C4-2B (cell line): ENCODE data around the gene CDKAL1.

Experiments
- H3K27ac ChIP-seq: fragments of 450-650 bp; 2 replicates; pipeline ENCODE4 v1.5.1; 2017
- ZFX ChIP-seq: fragments of 450-650 bp; IDR thresholded peaks from 2 replicates; pipeline ENCODE4 v1.6.1; 2017
- TF ChIP-seq, protein P1 (sequence below): fragments of 450-650 bp; conservative IDR thresholded peaks from 2 replicates; pipeline ENCODE4 v1.5.1; 2017; ENCODE audit warnings: mild to moderate bottlenecking

CDKAL1 gene

DNA sequence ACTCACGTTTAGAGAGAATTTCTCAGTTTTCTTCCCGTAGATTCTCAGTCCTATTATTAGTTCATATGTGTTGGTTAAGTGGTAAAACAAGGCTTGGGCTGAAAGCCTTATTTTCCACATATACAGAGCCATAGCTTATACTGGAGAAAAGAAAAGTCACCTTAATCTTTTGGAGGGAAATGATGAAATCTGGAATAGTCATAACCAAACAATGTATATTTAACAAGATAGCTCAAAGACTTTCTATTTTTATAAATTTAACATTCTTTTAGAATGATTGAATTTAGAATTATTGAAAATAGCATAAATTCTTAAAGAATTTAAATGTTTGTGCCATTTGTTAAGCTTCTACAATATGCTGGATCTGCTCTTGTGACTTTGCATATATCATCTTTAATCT lies 85.8 kb downstream of the CDKAL1 start:
- TF ChIP-seq ZFX, result no peak
- H3K27ac ChIP-seq, result no peak overlapping the region

DNA sequence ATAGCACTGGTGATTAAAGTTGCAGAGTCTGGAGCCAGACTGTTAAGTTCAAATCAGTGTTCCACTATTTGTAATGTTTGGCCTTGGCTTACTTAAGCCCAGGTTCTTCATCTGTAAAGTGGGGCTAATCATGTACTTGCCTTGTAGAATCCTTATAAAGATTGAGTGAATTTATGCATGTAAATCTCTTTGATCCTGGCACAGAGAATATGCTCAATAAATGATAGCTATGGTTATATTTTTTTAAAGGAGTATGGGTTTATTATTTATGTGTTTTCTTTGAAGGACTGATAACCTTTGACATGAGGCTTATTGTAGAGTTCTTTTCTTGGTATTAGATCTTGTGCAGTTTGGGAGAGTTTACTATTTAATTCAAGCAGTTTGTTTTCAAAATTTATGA lies 89.5 kb downstream of the CDKAL1 start:
- H3K27ac ChIP-seq, result no peak overlapping the region
- TF ChIP-seq, protein P1, sequence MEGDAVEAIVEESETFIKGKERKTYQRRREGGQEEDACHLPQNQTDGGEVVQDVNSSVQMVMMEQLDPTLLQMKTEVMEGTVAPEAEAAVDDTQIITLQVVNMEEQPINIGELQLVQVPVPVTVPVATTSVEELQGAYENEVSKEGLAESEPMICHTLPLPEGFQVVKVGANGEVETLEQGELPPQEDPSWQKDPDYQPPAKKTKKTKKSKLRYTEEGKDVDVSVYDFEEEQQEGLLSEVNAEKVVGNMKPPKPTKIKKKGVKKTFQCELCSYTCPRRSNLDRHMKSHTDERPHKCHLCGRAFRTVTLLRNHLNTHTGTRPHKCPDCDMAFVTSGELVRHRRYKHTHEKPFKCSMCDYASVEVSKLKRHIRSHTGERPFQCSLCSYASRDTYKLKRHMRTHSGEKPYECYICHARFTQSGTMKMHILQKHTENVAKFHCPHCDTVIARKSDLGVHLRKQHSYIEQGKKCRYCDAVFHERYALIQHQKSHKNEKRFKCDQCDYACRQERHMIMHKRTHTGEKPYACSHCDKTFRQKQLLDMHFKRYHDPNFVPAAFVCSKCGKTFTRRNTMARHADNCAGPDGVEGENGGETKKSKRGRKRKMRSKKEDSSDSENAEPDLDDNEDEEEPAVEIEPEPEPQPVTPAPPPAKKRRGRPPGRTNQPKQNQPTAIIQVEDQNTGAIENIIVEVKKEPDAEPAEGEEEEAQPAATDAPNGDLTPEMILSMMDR, result no peak
- TF ChIP-seq ZFX, result no peak

DNA sequence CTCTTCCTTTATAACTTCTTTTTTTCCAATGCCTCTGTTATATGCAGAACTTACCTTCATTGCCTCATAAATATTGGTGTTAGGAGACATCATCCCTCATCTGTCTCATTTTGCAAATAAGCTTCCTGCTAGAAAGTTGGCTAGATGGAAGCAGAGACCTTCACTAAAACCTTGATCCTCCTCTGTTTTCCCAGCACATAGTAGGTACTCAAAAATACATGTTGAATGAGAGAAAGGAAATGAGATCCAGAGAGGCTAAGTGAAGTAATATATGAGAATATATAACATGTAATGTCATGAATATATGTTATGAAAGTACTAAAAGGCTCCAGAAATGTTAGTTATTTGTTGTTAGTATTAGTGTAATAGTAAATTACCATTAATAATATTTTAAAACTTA lies 91.9 kb downstream of the CDKAL1 start:
- TF ChIP-seq, protein P1, result no peak
- no peak for TF ChIP-seq ZFX
- no peak overlapping the region for H3K27ac ChIP-seq

DNA sequence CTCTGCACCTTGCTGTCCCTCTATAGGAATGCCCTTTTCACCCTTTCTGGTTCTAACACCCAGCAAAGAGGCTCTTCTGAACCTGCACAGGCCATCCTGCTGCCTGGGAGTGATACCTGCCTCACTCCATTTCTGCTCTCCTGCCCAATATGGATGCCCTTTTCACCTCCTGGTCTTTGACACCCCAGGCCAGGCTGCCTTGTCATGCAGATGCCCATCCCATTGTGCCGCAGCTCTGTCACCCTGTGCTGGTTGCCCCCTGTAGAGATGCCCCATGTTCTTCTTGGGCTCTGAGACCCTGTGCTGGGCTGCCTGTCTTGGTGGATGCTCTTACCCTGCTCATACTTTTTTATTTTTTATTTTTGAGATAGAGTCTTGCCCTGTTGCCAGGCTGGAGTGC lies 95.3 kb downstream of the CDKAL1 start:
- no peak overlapping the region for H3K27ac ChIP-seq
- TF ChIP-seq, protein P1, result no peak
- TF ChIP-seq ZFX, result no peak

DNA sequence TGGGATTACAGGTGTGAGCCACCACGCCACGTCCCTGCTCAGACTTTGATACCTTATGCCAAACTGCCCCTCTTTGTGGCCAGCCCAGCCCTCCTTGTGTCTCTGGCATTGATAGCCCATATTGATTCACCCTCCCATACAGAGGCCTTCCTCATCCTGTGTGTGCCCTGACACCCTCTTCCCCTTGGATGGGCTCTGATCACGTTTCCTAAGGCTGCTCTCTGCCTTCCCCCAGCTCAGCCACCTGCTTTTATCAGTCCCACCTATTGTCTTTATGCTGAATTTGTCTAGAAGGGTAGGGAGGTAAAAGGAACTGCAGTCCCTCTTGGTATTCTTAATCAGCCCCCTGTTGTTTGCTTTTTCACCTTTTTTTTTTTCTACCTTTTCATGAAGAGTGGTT lies 95.9 kb downstream of the CDKAL1 start:
- no peak overlapping the region for H3K27ac ChIP-seq
- TF ChIP-seq ZFX, result no peak
- TF ChIP-seq, protein P1, result no peak

DNA sequence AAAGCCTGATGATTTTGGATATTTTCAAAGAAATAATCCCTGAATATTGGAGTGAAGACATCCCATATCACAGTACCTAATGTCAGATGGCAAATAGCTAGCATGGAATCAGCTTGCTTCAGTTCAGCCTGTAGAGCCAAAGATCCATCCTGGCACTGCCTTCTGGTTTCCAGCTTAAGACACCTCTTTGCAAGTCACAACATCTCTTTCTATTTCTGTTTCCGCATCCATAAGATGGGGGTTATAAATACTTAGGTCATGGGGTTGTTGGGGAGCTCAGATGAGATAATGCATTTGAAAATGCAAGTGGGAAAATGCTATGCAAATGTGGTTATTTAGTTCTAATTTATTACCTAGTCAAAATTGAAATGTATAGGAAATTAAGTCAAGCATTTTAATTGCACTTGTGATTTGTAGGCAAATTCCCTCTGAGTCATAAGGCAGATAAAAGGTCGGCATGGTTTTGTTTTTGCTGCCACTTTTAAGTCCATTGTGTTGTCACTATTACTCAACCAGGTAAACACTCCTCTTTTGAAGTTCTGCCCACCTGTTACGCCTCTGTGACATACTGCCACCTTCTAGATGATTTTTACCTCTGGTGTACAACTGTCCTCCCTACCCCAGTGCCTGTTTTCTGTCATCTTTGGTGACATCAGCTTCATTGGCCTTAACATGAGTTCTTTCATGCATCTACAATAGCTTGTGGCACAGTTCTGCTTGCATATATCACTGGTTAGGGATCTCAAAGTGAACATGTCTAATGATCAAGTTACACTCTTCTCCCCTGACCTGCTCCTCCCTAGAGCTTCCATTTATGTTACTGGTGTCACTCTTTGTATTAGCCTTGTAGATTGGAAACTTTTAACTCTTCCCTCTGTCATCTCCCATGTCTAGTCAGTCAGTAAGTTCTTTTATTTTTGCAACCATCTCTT lies 96.6 kb downstream of the CDKAL1 start:
- TF ChIP-seq, protein P1, result no peak
- no peak for TF ChIP-seq ZFX
- no peak overlapping the region for H3K27ac ChIP-seq

DNA sequence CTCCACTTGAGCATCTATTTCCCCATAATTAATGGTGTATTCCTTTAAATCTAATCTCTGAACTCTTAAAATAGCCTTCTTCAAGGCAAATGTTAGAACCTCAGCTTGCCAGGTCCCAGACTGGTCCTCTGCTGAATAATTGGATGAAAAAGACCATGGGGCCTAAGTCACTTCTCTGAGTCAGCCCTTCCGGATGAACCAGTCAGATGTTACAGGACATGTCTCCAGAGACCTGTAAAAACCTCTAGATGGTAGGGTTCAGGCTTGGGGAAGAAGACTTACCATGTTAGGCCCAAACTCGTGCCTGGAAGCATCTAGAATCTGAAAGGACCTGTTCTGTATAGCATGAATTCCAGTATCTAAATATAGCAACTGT lies 97.3 kb downstream of the CDKAL1 start:
- no peak for TF ChIP-seq ZFX
- TF ChIP-seq, protein P1, result no peak
- H3K27ac ChIP-seq, result no peak overlapping the region

DNA sequence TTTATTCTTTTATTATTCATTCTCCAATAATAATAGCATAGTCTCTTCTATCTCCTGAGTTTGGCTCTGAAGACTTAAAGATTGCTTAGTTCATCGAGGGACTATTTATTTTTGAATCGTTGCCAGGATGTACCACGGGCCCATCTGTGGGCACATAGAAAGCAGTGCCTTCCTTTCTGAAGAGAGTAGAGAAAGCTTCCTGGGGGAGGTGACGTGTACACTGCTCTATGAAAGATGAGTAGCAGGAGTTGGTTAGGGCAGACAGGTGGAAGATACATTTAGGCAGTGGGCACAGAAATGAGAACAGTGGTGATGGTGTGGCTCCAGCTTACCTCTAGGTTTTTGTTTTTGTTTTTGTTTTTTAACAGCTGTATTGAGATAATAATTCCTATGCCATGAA lies 98.4 kb downstream of the CDKAL1 start:
- TF ChIP-seq, protein P1, result no peak
- TF ChIP-seq ZFX, result no peak
- no peak overlapping the region for H3K27ac ChIP-seq
